Natural killer cell (primary cell): ENCODE results near the gene LCNL1. TPM values are rescaled to one million over a fixed set of nuclear protein-coding genes. Genes with fewer than 3 reads are reported as not detected.

Experiments
- ATAC-seq, 3 donors: fragments of 150-1000 bp in 2 of 3; fragments of 200-7000 bp in 1 of 3; cut with Tn5 transposase; 1 replicate in 1 of 3; 2 replicates in 2 of 3; pipeline ENCODE4 v1.10.0; 2021; ENCODE audit warnings: mild to moderate bottlenecking in 2 of 3, moderate library complexity in 2 of 3
- DNase-seq, 2 donors: peaks; one replicate each; pipeline versions ENCODE4 v3.0.0 to v3.0.0-alpha.2; 2013 to 2021; ENCODE audit warnings: mixed read lengths in 1 of 2
- H3K27ac ChIP-seq: one replicate; pipeline ENCODE4 v1.5.1; 2013; ENCODE audit warnings: mild to moderate bottlenecking, low read length
- H3K27me3 ChIP-seq: one replicate; pipeline ENCODE4 v1.6.1; 2013; ENCODE audit warnings: low read length; ENCODE audit not compliant: control insufficient read depth, insufficient read depth
- H3K36me3 ChIP-seq: one replicate; pipeline ENCODE4 v1.6.1; 2013; ENCODE audit warnings: low read length; ENCODE audit not compliant: control insufficient read depth, insufficient read depth
- H3K4me1 ChIP-seq: one replicate; pipeline ENCODE4 v1.6.1; 2013; ENCODE audit warnings: low read length; ENCODE audit not compliant: control insufficient read depth, insufficient read depth
- H3K4me3 ChIP-seq: one replicate; pipeline ENCODE4 v1.5.1; 2013; ENCODE audit warnings: low read length
- H3K9me3 ChIP-seq: one replicate; pipeline ENCODE4 v1.6.1; 2013; ENCODE audit warnings: low read length; ENCODE audit not compliant: control insufficient read depth, insufficient read depth
- H3K27ac Mint-ChIP-seq, 2 donors: one replicate each; pipeline ENCODE4 v1.8.0; 2022; ENCODE audit warnings: mild to moderate bottlenecking in 2 of 2, mixed read lengths in 2 of 2, moderate library complexity in 1 of 2
- H3K27me3 Mint-ChIP-seq, 2 donors: one replicate each; pipeline ENCODE4 v1.8.0; 2022; ENCODE audit warnings: low read depth in 2 of 2, mixed read lengths in 2 of 2
- H3K36me3 Mint-ChIP-seq: one replicate; pipeline ENCODE4 v1.8.0; 2022; ENCODE audit warnings: mixed read lengths
- H3K4me1 Mint-ChIP-seq, 2 donors: one replicate each; pipeline ENCODE4 v1.8.0; 2022; ENCODE audit warnings: mixed read lengths in 2 of 2
- H3K4me3 Mint-ChIP-seq: one replicate; pipeline ENCODE4 v1.8.0; 2022; ENCODE audit warnings: mild to moderate bottlenecking, moderate library complexity, mixed read lengths
- H3K9me3 Mint-ChIP-seq, 2 donors: one replicate each; pipeline ENCODE4 v1.8.0; 2022; ENCODE audit warnings: mixed read lengths in 2 of 2
- CTCF ChIP-seq: fragments of 200-600 bp; IDR thresholded peaks from one replicate; pipeline ENCODE4 v1.8.0; 2022; ENCODE audit warnings: antibody characterized with exemption
- WGBS: methylation state at CpG from one replicate; pipeline ENCODE4 v1.1.7; 2013; ENCODE audit warnings: missing lambda C conversion rate; ENCODE audit not compliant: insufficient coverage; 5-methylcytosine and 5-hydroxymethylcytosine counted together
- intact Hi-C: fragments of 100-400 bp; cut with micrococcal nuclease; formaldehyde crosslinking; loops from one replicate; pipeline ENCODE4 v1.14.2; 2022
- total RNA-seq, 4 donors: library from RNA; stranded (reverse); fragments of 120-200 nt in 1 of 4; gene quantifications; one replicate each; pipeline versions ENCODE4 v1.2.3 to v1.2.4, GENCODE V29; 2013 to 2022

Gene LCNL1
- total RNA-seq, 3 donors from 2014 or later (not counting 1 experiment from before 2014, with no cell fraction given), result 4.9 to 8.4 (median 8.2) TPM

- ATAC-seq (no peak), DNase-seq (no peak)
- no peaks in the 10 kb centered on the region for H3K27me3 Mint-ChIP-seq
- H3K27ac Mint-ChIP-seq, result peak overlapping the region in 1 of 2 donors; percentile 73
- no peak for TF ChIP-seq CTCF
- no peaks in the 10 kb centered on the region for H3K27me3 ChIP-seq
- intact Hi-C loops, result no loop called here
- peaks cover 26% of the 10 kb centered on the region for H3K36me3 ChIP-seq
- H3K27ac ChIP-seq, result no peak overlapping the region
- H3K4me1 Mint-ChIP-seq, result peaks cover 22 to 32% of the 10 kb centered on the region in 2 donors
- no peaks in the 10 kb centered on the region for H3K9me3 Mint-ChIP-seq
- peaks cover under 1% of the 10 kb centered on the region for H3K4me1 ChIP-seq
- no peak overlapping the region for H3K4me3 ChIP-seq
- H3K9me3 ChIP-seq, result no peaks in the 10 kb centered on the region
- WGBS, result 83% methylated on average over 8 of the region's 8 CpGs
- H3K4me3 Mint-ChIP-seq, result no peak overlapping the region
- H3K36me3 Mint-ChIP-seq, result no peaks in the 10 kb centered on the region
Observed at GRCh38 chr9:136936645-136937170, 46.1 kb upstream of the LCNL1 start.

GRCh38 chr9:136937186-136938001, 45.4 kb upstream of the LCNL1 start:
- Mint-ChIP-seq H3K4me3 (no peak overlapping the region), H3K27ac (no peak overlapping the region), H3K4me1 (peaks cover 22 to 32% of the 10 kb centered on the region in 2 donors), H3K27me3 (no peaks in the 10 kb centered on the region), H3K9me3 (no peaks in the 10 kb centered on the region), H3K36me3 (no peaks in the 10 kb centered on the region)
- intact Hi-C loops, result no loop called here
- Histone ChIP-seq H3K4me3 (no peak overlapping the region), H3K4me1 (peaks cover 3% of the 10 kb centered on the region), H3K9me3 (no peaks in the 10 kb centered on the region), H3K36me3 (peaks cover 33% of the 10 kb centered on the region), H3K27me3 (no peaks in the 10 kb centered on the region), H3K27ac (no peak overlapping the region)
- 91% methylated on average over 15 of the region's 15 CpGs for WGBS
- ATAC-seq, result no peak
- TF ChIP-seq CTCF, result no peak
- DNase-seq, result no peak

GRCh38 chr9:136939431-136939995, 43.3 kb upstream of the LCNL1 start:
- peaks cover 16 to 17% of the 10 kb centered on the region in 2 donors for H3K4me1 Mint-ChIP-seq
- H3K4me3 Mint-ChIP-seq, result no peak overlapping the region
- no peaks in the 10 kb centered on the region for H3K9me3 Mint-ChIP-seq
- intact Hi-C loops, result no loop called here
- Histone ChIP-seq H3K36me3 (peaks cover 39% of the 10 kb centered on the region), H3K9me3 (no peaks in the 10 kb centered on the region), H3K4me1 (peaks cover 18% of the 10 kb centered on the region), H3K27me3 (no peaks in the 10 kb centered on the region), H3K4me3 (no peak overlapping the region), H3K27ac (no peak overlapping the region)
- H3K36me3 Mint-ChIP-seq, result no peaks in the 10 kb centered on the region
- no peak for TF ChIP-seq CTCF
- DNase-seq, result no peak
- WGBS, result 95% methylated on average over 28 of the region's 28 CpGs
- no peak overlapping the region for H3K27ac Mint-ChIP-seq
- no peak for ATAC-seq
- H3K27me3 Mint-ChIP-seq, result no peaks in the 10 kb centered on the region
